Measurements from ENCODE around the gene COPS3. TPM values are rescaled to one million over a fixed set of nuclear protein-coding genes. Genes with fewer than 3 reads are reported as not detected.
"Not testable (repeated sequence)": the region's sequence is repeated elsewhere in the genome, so short reads cannot be mapped to it uniquely, and the experiment has no call there.

Gene COPS3
- total RNA-seq, 1 donor from 2014 or later = 107 TPM

DNA sequence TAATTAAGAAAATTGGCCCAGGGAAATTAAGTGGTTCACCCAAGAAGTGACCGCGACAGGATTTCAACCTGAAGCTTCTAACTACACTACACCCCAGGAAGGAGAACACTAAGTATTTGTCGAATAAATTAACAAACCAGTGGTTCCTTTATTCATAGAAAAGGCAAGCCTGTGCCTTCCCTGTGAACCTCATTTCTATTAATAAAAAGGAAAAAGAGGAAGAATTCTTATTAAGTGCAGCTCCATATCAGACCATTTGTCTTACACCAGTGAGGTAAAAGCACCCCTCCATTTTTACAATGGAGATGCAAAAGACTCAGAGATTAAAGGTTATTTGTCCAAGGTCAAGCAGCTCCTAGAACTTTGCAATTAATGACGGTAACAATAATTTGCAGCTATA lies 1.7 kb downstream of the COPS3 start:
- no peak for DNase-seq (ENCODE audit: low read depth, low spot score)
- TF ChIP-seq, protein P1, sequence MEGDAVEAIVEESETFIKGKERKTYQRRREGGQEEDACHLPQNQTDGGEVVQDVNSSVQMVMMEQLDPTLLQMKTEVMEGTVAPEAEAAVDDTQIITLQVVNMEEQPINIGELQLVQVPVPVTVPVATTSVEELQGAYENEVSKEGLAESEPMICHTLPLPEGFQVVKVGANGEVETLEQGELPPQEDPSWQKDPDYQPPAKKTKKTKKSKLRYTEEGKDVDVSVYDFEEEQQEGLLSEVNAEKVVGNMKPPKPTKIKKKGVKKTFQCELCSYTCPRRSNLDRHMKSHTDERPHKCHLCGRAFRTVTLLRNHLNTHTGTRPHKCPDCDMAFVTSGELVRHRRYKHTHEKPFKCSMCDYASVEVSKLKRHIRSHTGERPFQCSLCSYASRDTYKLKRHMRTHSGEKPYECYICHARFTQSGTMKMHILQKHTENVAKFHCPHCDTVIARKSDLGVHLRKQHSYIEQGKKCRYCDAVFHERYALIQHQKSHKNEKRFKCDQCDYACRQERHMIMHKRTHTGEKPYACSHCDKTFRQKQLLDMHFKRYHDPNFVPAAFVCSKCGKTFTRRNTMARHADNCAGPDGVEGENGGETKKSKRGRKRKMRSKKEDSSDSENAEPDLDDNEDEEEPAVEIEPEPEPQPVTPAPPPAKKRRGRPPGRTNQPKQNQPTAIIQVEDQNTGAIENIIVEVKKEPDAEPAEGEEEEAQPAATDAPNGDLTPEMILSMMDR (conservative IDR thresholded peaks at IDR 0.05) = no peak
- H3K9me3 Mint-ChIP-seq = no peaks in the 10 kb centered on the region
- peak overlapping the region; percentile 68 for H3K27ac Mint-ChIP-seq (ENCODE audit: unreplicated experiment)
- H3K4me3 Mint-ChIP-seq = peak overlapping the region; percentile 90
- H3K27me3 Mint-ChIP-seq (ENCODE audit: low read depth) = no peaks in the 10 kb centered on the region
- H3K4me1 Mint-ChIP-seq = peaks cover 23% of the 10 kb centered on the region
- no peaks in the 10 kb centered on the region for H3K36me3 Mint-ChIP-seq (ENCODE audit: low read depth)

DNA sequence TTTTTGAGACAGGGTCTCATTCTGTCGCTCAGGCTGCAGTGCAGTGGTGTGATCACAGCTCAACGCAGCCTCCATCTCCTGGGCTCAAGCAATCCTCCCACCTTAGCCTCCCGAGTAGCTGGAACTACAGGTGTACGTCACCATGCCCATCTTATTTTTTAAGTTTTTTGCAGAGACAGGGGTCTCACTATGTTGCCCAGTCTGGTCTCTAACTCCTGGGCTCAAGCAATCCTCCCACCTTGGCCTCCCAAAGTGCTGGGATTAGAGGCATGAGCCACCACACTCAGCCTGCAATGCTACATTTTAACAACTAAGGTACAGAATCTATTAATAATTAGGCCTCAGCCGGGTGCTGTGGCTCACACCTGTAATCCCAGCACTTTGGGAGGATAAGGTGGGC lies 3.6 kb downstream of the COPS3 start:
- not testable (repeated sequence) for DNase-seq (ENCODE audit: low read depth, low spot score); H3K27me3 Mint-ChIP-seq (ENCODE audit: low read depth); H3K4me3 Mint-ChIP-seq; H3K9me3 Mint-ChIP-seq; H3K36me3 Mint-ChIP-seq (ENCODE audit: low read depth); H3K27ac Mint-ChIP-seq (ENCODE audit: unreplicated experiment)
- H3K4me1 Mint-ChIP-seq = peaks cover 23% of the 10 kb centered on the region

DNA sequence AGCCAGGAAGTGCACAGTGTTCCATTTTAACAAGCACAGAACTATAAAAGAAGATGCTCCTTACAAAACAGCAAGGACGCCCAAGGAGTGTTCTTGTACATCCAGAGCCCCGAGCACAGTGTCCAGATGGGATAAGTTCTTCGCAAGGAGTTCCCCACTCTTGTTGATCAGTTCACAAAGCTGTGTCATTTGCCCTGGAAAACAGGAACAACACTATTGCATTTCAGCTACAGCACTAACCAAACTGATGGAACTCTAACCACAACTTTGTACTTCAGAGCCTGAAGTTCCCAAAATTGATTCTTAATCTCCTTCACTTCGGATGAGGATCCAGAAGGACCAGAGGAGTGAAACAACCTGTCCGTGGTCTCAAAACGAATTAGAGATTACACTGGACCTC lies 5.1 kb downstream of the COPS3 start:
- TF ChIP-seq, protein P1 (conservative IDR thresholded peaks at IDR 0.05) = no peak
- peaks cover 3% of the 10 kb centered on the region for H3K36me3 Mint-ChIP-seq (ENCODE audit: low read depth)
- H3K9me3 Mint-ChIP-seq = no peaks in the 10 kb centered on the region
- peaks cover 13% of the 10 kb centered on the region for H3K4me1 Mint-ChIP-seq
- no peak for DNase-seq (ENCODE audit: low read depth, low spot score)
- H3K27me3 Mint-ChIP-seq (ENCODE audit: low read depth) = no peaks in the 10 kb centered on the region
- H3K4me3 Mint-ChIP-seq = no peak overlapping the region
- H3K27ac Mint-ChIP-seq (ENCODE audit: unreplicated experiment) = no peak overlapping the region

DNA sequence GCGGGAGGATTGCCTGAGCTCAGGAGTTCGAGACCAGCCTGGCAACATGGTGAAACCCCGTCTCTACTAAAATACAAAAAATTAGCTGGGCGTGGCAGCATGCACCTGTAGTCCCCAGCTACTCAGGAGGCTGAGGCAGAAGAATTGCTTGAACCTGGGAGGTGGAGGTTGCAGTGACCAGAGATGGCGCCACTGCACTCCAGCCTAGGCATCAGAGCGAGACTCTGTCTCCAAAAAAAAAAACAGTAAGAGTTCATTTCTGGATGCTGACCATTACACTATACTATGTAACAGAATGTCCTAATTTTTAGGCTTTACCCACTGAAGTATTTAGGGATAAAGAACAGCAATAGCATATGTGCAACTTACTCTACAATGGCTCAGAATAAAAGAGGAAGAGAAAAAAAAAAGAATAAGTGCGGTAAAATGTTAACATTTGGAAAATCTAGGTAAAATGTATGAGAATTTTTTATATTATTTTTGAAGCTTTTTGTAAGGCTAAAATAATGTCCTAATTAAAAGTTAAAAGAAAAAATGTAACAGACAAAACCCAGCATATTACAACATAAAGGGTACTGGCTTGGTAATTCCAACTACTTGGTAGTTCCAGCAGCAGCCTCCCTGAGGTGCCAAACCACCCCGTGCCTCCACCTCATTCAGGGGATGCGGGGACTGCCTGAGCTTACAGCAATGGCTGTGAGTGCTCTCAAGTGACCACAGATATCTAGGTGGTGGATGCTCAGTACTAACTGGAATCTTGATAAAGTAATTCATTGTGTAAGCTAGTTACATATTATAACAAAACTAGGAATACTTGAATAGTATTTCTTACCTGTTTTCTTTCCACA lies 10.9 kb downstream of the COPS3 start:
- DNase-seq (ENCODE audit: low read depth, low spot score) = peak; percentile 8
- no peak overlapping the region for H3K27ac Mint-ChIP-seq (ENCODE audit: unreplicated experiment)
- H3K9me3 Mint-ChIP-seq = no peaks in the 10 kb centered on the region
- H3K4me1 Mint-ChIP-seq = no peaks in the 10 kb centered on the region
- peaks cover 6% of the 10 kb centered on the region for H3K36me3 Mint-ChIP-seq (ENCODE audit: low read depth)
- H3K27me3 Mint-ChIP-seq (ENCODE audit: low read depth) = no peaks in the 10 kb centered on the region
- TF ChIP-seq, protein P1 (conservative IDR thresholded peaks at IDR 0.05) = peak; percentile 54
- no peak overlapping the region for H3K4me3 Mint-ChIP-seq

DNA sequence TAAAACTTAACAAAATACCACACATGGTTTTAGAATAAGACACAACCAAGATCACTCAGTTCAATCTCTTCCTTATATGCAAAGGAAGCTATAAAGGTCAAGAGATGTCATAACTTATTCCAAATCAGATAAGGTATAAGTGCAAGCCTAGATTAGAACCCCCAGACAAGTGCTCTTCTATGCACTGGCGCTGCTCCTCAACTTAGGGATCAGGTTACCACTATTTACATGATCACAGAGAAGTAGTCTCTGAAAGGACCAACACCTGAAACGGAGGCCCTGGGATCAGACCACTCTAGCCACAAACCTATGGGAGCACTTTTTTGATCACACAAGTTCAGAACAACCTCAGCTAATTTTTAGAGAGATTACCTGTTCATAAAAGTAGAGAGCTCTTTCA lies 16.6 kb downstream of the COPS3 start:
- no peak overlapping the region for H3K27ac Mint-ChIP-seq (ENCODE audit: unreplicated experiment)
- TF ChIP-seq, protein P1 (conservative IDR thresholded peaks at IDR 0.05) = no peak
- H3K4me1 Mint-ChIP-seq = no peaks in the 10 kb centered on the region
- peaks cover 16% of the 10 kb centered on the region for H3K36me3 Mint-ChIP-seq (ENCODE audit: low read depth)
- no peak overlapping the region for H3K4me3 Mint-ChIP-seq
- no peak for DNase-seq (ENCODE audit: low read depth, low spot score)
- H3K27me3 Mint-ChIP-seq (ENCODE audit: low read depth) = no peaks in the 10 kb centered on the region
- no peaks in the 10 kb centered on the region for H3K9me3 Mint-ChIP-seq

DNA sequence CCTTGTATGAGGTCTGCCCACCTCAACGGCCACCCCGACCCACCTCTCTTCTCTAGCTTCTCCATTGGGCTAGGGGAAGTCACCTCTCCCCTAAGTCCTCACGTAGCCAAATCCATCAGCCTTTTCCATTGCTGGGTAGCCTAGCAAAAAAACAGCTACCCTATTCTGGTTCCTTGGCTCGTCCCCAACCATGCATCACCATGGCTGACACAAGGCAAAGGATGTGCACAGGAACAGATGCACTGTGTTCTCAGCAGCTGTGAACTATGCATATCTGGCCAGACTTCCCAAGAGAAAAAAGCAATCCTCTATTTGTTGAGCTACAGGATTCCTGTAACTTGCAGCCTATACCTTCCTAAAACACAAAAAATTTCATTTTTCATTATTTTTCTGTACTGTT lies 22.0 kb downstream of the COPS3 start:
- TF ChIP-seq, protein P1 (conservative IDR thresholded peaks at IDR 0.05) = no peak
- Mint-ChIP-seq H3K36me3 (ENCODE audit: low read depth) (peaks cover 20% of the 10 kb centered on the region), H3K27ac (ENCODE audit: unreplicated experiment) (no peak overlapping the region), H3K4me1 (no peaks in the 10 kb centered on the region), H3K27me3 (ENCODE audit: low read depth) (no peaks in the 10 kb centered on the region), H3K4me3 (no peak overlapping the region), H3K9me3 (no peaks in the 10 kb centered on the region)
- no peak for DNase-seq (ENCODE audit: low read depth, low spot score)
